ENCODE data around the gene VAV3. TPM values are rescaled to one million over a fixed set of nuclear protein-coding genes. Genes with fewer than 3 reads are reported as not detected.
"Not testable (repeated sequence)": the region's sequence is repeated elsewhere in the genome, so short reads cannot be mapped to it uniquely, and the experiment has no call there.

The VAV3 gene
- total and polyA plus RNA-seq, 2 experiments from 2014 or later: under 0.01 to 0.24 TPM

- Histone ChIP-seq H3K4me2 (ENCODE audit: unreplicated experiment) (no peak overlapping the region), H3K9me3 (ENCODE audit: low read depth) (no peaks in the 10 kb centered on the region), H4K20me1 (ENCODE audit: insufficient read depth) (no peaks in the 10 kb centered on the region), H3K27ac (no peak overlapping the region), H3K36me3 (ENCODE audit: low read depth) (no peaks in the 10 kb centered on the region), H2AFZ (no peak overlapping the region), H3K4me3 (no peak overlapping the region), H3K9ac (no peak overlapping the region), H3K9me2 (ENCODE audit: insufficient read depth) (no peaks in the 10 kb centered on the region), H3K79me2 (ENCODE audit: insufficient read depth) (no peaks in the 10 kb centered on the region), H3K27me3 (replicated peaks; ENCODE audit: insufficient read depth) (no peaks in the 10 kb centered on the region), H3K4me1 (ENCODE audit: insufficient read depth) (no peaks in the 10 kb centered on the region), H3F3A (ENCODE audit: insufficient read depth) (no peaks in the 10 kb centered on the region)
- in situ Hi-C loops (cut with MboI): no loop called here
- DNase-seq: no peak
- WGBS, 2 experiments (ENCODE audit: low coverage in 1 of 2, low lambda C conversion rate in 2 of 2, missing lambda C conversion rate in 2 of 2): 95 to 97% methylated on average over 7 of the region's 7 CpGs
- TF ChIP-seq EZH2phosphoT487 (IDR thresholded peaks at IDR 0.05; ENCODE audit: insufficient read depth, low read depth) (no peak), EZH2 (IDR thresholded peaks at IDR 0.05; ENCODE audit: insufficient read depth, poor library complexity, severe bottlenecking) (no peak)
Observed at GRCh38 chr1:107661158-107661557, 303.8 kb downstream of the VAV3 start.

DNA sequence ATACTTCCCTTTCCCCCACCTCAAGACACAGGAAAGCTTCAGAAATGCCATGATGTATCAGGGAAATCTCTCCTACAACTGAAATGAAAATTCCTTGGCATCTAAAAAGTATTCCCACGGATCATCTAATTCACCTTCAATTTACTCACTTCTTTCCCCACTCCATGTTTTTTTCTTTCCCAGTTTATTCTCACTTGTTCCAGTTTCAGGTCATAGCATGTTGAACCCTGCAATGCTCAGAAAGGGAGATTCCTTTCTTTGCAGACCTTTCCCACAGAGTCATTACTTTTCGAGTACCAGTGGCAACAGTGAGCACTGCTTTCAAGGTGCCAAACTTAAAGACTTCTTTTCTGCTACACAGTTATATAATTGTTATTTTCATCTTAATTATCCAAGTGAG is 305.0 kb downstream of the VAV3 start:
- Histone ChIP-seq H3K36me3 (ENCODE audit: low read depth) (no peaks in the 10 kb centered on the region), H3K79me2 (ENCODE audit: insufficient read depth) (no peaks in the 10 kb centered on the region), H3F3A (ENCODE audit: insufficient read depth) (no peaks in the 10 kb centered on the region), H3K4me1 (ENCODE audit: insufficient read depth) (no peaks in the 10 kb centered on the region), H3K4me2 (ENCODE audit: unreplicated experiment) (no peak overlapping the region), H3K4me3 (no peak overlapping the region), H3K9me3 (ENCODE audit: low read depth) (no peaks in the 10 kb centered on the region), H3K9me2 (ENCODE audit: insufficient read depth) (no peaks in the 10 kb centered on the region), H2AFZ (no peak overlapping the region), H4K20me1 (ENCODE audit: insufficient read depth) (no peaks in the 10 kb centered on the region), H3K27ac (no peak overlapping the region), H3K27me3 (replicated peaks; ENCODE audit: insufficient read depth) (no peaks in the 10 kb centered on the region), H3K9ac (no peak overlapping the region)
- WGBS, 2 experiments (ENCODE audit: low coverage in 1 of 2, low lambda C conversion rate in 2 of 2, missing lambda C conversion rate in 2 of 2): 87 to 100% methylated on average over 2 of the region's 2 CpGs
- no peak for DNase-seq
- in situ Hi-C loops (cut with MboI): no loop called here
- TF ChIP-seq EZH2 (IDR thresholded peaks at IDR 0.05; ENCODE audit: insufficient read depth, poor library complexity, severe bottlenecking) (no peak), EZH2phosphoT487 (IDR thresholded peaks at IDR 0.05; ENCODE audit: insufficient read depth, low read depth) (no peak)

GRCh38 chr1:107657356-107657755 is 307.6 kb downstream of the VAV3 start:
- H3K27me3 ChIP-seq (replicated peaks; ENCODE audit: insufficient read depth): no peaks in the 10 kb centered on the region
- peaks cover 9% of the 10 kb centered on the region; the same call in 1 of the 2 replicates for H3K4me1 ChIP-seq (ENCODE audit: insufficient read depth)
- H3K9me3 ChIP-seq (ENCODE audit: low read depth): no peaks in the 10 kb centered on the region
- no peak overlapping the region for H3K4me3 ChIP-seq
- no peak for DNase-seq
- TF ChIP-seq EZH2 (IDR thresholded peaks at IDR 0.05; ENCODE audit: insufficient read depth, poor library complexity, severe bottlenecking) (no peak), EZH2phosphoT487 (IDR thresholded peaks at IDR 0.05; ENCODE audit: insufficient read depth, low read depth) (no peak)
- no peaks in the 10 kb centered on the region for H4K20me1 ChIP-seq (ENCODE audit: insufficient read depth)
- H3K79me2 ChIP-seq (ENCODE audit: insufficient read depth): no peaks in the 10 kb centered on the region
- H3K9me2 ChIP-seq (ENCODE audit: insufficient read depth): no peaks in the 10 kb centered on the region
- H3K27ac ChIP-seq: no peak overlapping the region
- H3K4me2 ChIP-seq (ENCODE audit: unreplicated experiment): no peak overlapping the region
- H3F3A ChIP-seq (ENCODE audit: insufficient read depth): no peaks in the 10 kb centered on the region
- H3K9ac ChIP-seq: no peak overlapping the region
- H2AFZ ChIP-seq: no peak overlapping the region
- 82 to 84% methylated on average over 4 of the region's 4 CpGs for WGBS, 2 experiments (ENCODE audit: low coverage in 1 of 2, low lambda C conversion rate in 2 of 2, missing lambda C conversion rate in 2 of 2)
- H3K36me3 ChIP-seq (ENCODE audit: low read depth): no peaks in the 10 kb centered on the region
- in situ Hi-C loops (cut with MboI): no loop called here

- in situ Hi-C loops (cut with MboI): no loop called here
- Histone ChIP-seq H3K27me3 (replicated peaks; ENCODE audit: insufficient read depth) (no peaks in the 10 kb centered on the region), H2AFZ (no peak overlapping the region), H3K27ac (no peak overlapping the region), H3K4me3 (no peak overlapping the region), H3F3A (ENCODE audit: insufficient read depth) (peaks cover 10% of the 10 kb centered on the region; the same call in 1 of the 2 replicates), H3K4me2 (ENCODE audit: unreplicated experiment) (no peak overlapping the region), H3K9ac (no peak overlapping the region), H4K20me1 (ENCODE audit: insufficient read depth) (no peaks in the 10 kb centered on the region), H3K36me3 (ENCODE audit: low read depth) (no peaks in the 10 kb centered on the region), H3K9me2 (ENCODE audit: insufficient read depth) (no peaks in the 10 kb centered on the region), H3K9me3 (ENCODE audit: low read depth) (no peaks in the 10 kb centered on the region), H3K79me2 (ENCODE audit: insufficient read depth) (no peaks in the 10 kb centered on the region), H3K4me1 (ENCODE audit: insufficient read depth) (peaks cover 17% of the 10 kb centered on the region)
- no peak for DNase-seq
- WGBS, 2 experiments (ENCODE audit: low coverage in 1 of 2, low lambda C conversion rate in 2 of 2, missing lambda C conversion rate in 2 of 2): 84 to 85% methylated on average over 2 of the region's 2 CpGs
- no peak for TF ChIP-seq EZH2phosphoT487 (IDR thresholded peaks at IDR 0.05; ENCODE audit: insufficient read depth, low read depth)
- no peak for TF ChIP-seq EZH2 (IDR thresholded peaks at IDR 0.05; ENCODE audit: insufficient read depth, poor library complexity, severe bottlenecking)
Observed at GRCh38 chr1:107653765-107654164, 311.2 kb downstream of the VAV3 start.

DNA sequence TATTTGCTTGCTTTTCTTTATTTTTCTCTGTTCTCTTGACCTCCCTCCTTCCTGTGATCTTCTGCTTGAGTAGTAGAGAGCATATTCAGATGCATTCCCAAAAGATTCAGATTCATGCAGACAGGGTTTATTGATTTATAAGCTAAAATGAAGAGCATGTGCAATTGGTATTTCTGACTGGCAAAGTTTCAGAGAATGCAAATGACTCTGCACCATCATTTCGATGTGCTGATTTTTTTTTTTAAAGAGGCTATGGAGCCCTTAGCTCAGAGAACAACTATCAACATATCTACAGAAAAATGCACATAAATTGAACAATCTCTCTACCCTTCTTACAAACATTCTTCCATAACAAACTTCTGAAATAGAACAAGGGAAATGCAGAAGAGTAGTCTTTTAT is 312.0 kb downstream of the VAV3 start:
- Histone ChIP-seq H3K27me3 (replicated peaks; ENCODE audit: insufficient read depth) (no peaks in the 10 kb centered on the region), H3K9ac (no peak overlapping the region), H3F3A (ENCODE audit: insufficient read depth) (peaks cover 16% of the 10 kb centered on the region; the same call in 1 of the 2 replicates), H3K79me2 (ENCODE audit: insufficient read depth) (no peaks in the 10 kb centered on the region), H3K4me3 (no peak overlapping the region), H4K20me1 (ENCODE audit: insufficient read depth) (no peaks in the 10 kb centered on the region), H2AFZ (no peak overlapping the region), H3K9me3 (ENCODE audit: low read depth) (no peaks in the 10 kb centered on the region), H3K4me2 (ENCODE audit: unreplicated experiment) (no peak overlapping the region), H3K36me3 (ENCODE audit: low read depth) (no peaks in the 10 kb centered on the region), H3K4me1 (ENCODE audit: insufficient read depth) (peaks cover 24% of the 10 kb centered on the region), H3K9me2 (ENCODE audit: insufficient read depth) (no peaks in the 10 kb centered on the region), H3K27ac (no peak overlapping the region)
- WGBS, 2 experiments (ENCODE audit: low coverage in 1 of 2, low lambda C conversion rate in 2 of 2, missing lambda C conversion rate in 2 of 2): 4 to 9% methylated on average over 1 of the region's 1 CpG
- no peak for TF ChIP-seq EZH2phosphoT487 (IDR thresholded peaks at IDR 0.05; ENCODE audit: insufficient read depth, low read depth)
- peak; percentile 29 for DNase-seq
- in situ Hi-C loops (cut with MboI): no loop called here

- H2AFZ ChIP-seq; H3K4me3 ChIP-seq; H3K79me2 ChIP-seq (ENCODE audit: insufficient read depth); H4K20me1 ChIP-seq (ENCODE audit: insufficient read depth); H3K9ac ChIP-seq; DNase-seq; in situ Hi-C loops (cut with MboI); H3K4me2 ChIP-seq (ENCODE audit: unreplicated experiment); H3K36me3 ChIP-seq (ENCODE audit: low read depth); H3K27me3 ChIP-seq (replicated peaks; ENCODE audit: insufficient read depth); H3K9me2 ChIP-seq (ENCODE audit: insufficient read depth); H3K27ac ChIP-seq; H3K9me3 ChIP-seq (ENCODE audit: low read depth): not testable (repeated sequence)
- 81% methylated on average over 2 of the region's 2 CpGs for WGBS, 2 experiments (ENCODE audit: low coverage in 1 of 2, low lambda C conversion rate in 2 of 2, missing lambda C conversion rate in 2 of 2)
- Histone ChIP-seq H3F3A (ENCODE audit: insufficient read depth) (peaks cover 21% of the 10 kb centered on the region; the same call in 1 of the 2 replicates), H3K4me1 (ENCODE audit: insufficient read depth) (peaks cover 39% of the 10 kb centered on the region)
Observed at GRCh38 chr1:107650825-107651224, 314.2 kb downstream of the VAV3 start.
